Stomach (tissue), 4 donors: ENCODE measurements around the gene SULT1A1.

ENCODE experiments used
- CTCF ChIP-seq, 7 experiments: fragments of 450-650 bp in 4 of 7; fragments of 200-600 bp in 3 of 7; sonication (generic) in 3 of 7; IDR thresholded peaks; one replicate each; pipeline ENCODE4 v1.5.1; 2016 to 2019; ENCODE audit warnings: antibody characterized with exemption in 7 of 7, control low read depth in 2 of 7, mild to moderate bottlenecking in 1 of 7
- POLR2A ChIP-seq, 4 donors: fragments of 450-650 bp; IDR thresholded peaks; one replicate each; pipeline ENCODE4 v1.6.1; 2016; ENCODE audit warnings: antibody characterized with exemption in 4 of 4, control low read depth in 2 of 4, mild to moderate bottlenecking in 1 of 4, moderate library complexity in 1 of 4

- TF ChIP-seq CTCF (IDR thresholded peaks at IDR 0.05) = no peak
- TF ChIP-seq POLR2A (IDR thresholded peaks at IDR 0.05) = no peak
Observed at GRCh38 chr16:28596115-28596630, 13.7 kb downstream of the SULT1A1 start.
